Nephron progenitor cell (in vitro differentiated cells): Measurements from ENCODE around the gene NTM.

Experiments used
- DNase-seq: peaks from one replicate; pipeline ENCODE4 v3.0.0; 2021
- H3K27ac Mint-ChIP-seq: 2 replicates; pipeline ENCODE4 v1.8.0; 2021; ENCODE audit warnings: mild to moderate bottlenecking, moderate library complexity, mixed read lengths
- H3K27me3 Mint-ChIP-seq: 2 replicates; pipeline ENCODE4 v1.8.0; 2021; ENCODE audit warnings: mild to moderate bottlenecking, low read depth, mixed read lengths; ENCODE audit not compliant: poor library complexity
- H3K36me3 Mint-ChIP-seq: 2 replicates; pipeline ENCODE4 v1.8.0; 2021; ENCODE audit warnings: low read depth, mixed read lengths
- H3K4me1 Mint-ChIP-seq: 2 replicates; pipeline ENCODE4 v1.8.0; 2021; ENCODE audit warnings: mixed read lengths
- H3K4me3 Mint-ChIP-seq: 2 replicates; pipeline ENCODE4 v1.8.0; 2021; ENCODE audit warnings: mild to moderate bottlenecking, moderate library complexity, mixed read lengths
- H3K9me3 Mint-ChIP-seq: 2 replicates; pipeline ENCODE4 v1.8.0; 2021; ENCODE audit warnings: mild to moderate bottlenecking, moderate library complexity, mixed read lengths
- TF ChIP-seq, protein P1 (sequence below): fragments of 200-600 bp; sonication (generic); IDR thresholded peaks from 2 replicates; pipeline ENCODE4 v1.5.0; 2021; ENCODE audit warnings: antibody characterized with exemption

NTM gene

DNA sequence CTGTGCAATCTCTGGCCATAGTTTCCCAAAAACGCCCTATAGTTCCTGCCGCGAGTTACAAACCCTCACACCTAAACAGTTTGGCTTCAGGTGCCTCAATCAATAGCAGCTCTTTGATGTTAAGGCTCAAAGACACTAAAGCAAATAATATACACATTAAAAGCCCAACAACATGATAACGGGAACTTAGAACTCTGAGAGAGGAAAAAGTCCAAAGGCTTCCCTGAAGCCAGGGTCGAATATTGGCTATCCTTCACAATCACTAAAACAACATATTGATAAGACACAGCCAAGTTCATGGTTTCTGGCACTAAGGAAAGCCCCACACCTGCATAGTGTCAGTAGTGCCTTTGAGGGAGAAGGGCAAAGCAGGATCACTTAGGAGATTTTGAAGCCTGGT is 54.9 kb downstream of the NTM start:
- peaks cover 13% of the 10 kb centered on the region for H3K27me3 Mint-ChIP-seq

GRCh38 chr11:131428853-131429252 is 58.4 kb downstream of the NTM start:
- no peaks in the 10 kb centered on the region for H3K36me3 Mint-ChIP-seq
- no peak overlapping the region for H3K4me3 Mint-ChIP-seq
- peaks cover 6% of the 10 kb centered on the region for H3K27me3 Mint-ChIP-seq
- TF ChIP-seq, protein P1, sequence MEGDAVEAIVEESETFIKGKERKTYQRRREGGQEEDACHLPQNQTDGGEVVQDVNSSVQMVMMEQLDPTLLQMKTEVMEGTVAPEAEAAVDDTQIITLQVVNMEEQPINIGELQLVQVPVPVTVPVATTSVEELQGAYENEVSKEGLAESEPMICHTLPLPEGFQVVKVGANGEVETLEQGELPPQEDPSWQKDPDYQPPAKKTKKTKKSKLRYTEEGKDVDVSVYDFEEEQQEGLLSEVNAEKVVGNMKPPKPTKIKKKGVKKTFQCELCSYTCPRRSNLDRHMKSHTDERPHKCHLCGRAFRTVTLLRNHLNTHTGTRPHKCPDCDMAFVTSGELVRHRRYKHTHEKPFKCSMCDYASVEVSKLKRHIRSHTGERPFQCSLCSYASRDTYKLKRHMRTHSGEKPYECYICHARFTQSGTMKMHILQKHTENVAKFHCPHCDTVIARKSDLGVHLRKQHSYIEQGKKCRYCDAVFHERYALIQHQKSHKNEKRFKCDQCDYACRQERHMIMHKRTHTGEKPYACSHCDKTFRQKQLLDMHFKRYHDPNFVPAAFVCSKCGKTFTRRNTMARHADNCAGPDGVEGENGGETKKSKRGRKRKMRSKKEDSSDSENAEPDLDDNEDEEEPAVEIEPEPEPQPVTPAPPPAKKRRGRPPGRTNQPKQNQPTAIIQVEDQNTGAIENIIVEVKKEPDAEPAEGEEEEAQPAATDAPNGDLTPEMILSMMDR: no peak
- H3K9me3 Mint-ChIP-seq: peaks cover 9% of the 10 kb centered on the region
- no peak for DNase-seq
- H3K27ac Mint-ChIP-seq: no peak overlapping the region
- peaks cover 42% of the 10 kb centered on the region for H3K4me1 Mint-ChIP-seq

More for the DNA sequence above, 54.9 kb downstream of the NTM start:
- no peak overlapping the region for H3K4me3 Mint-ChIP-seq
- no peaks in the 10 kb centered on the region for H3K36me3 Mint-ChIP-seq
- no peak overlapping the region for H3K27ac Mint-ChIP-seq
- H3K4me1 Mint-ChIP-seq: peaks cover 59% of the 10 kb centered on the region
- H3K9me3 Mint-ChIP-seq: no peaks in the 10 kb centered on the region
- DNase-seq: no peak
- TF ChIP-seq, protein P1: no peak

DNA sequence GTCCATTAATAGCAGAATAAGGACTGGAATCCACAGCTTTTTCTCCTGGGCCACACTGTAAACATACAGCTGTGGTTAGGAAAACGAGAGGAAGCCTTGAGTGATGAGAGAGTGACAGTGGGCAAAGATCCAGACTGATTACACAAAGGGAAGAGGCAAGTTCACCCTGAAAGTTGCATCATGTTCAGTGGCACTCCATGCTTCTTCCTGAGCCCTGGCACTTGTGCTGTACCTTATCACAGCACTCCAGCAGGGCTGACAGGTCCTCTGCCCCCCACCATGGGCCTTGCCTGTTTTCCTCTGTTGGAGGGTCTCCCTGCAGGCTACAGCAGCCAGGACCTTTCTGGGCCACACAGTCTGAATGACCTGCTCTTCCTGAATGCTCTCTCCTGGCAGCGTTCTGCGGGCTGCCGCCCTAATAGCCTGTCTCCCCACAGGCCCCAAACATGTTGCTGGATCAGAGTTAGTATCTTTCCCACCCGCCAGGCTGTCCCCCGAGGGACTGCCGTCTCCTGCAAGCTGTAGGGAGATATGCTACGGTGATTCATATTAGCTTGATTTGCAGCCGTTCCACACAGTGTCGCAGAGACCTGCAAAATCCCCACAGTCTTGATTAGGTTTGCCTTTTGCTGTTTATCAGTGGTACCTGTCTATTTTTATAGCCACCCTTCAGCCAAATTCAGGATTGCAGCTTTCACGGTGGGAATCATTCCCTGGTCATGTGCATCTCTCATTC is 60.2 kb downstream of the NTM start:
- H3K36me3 Mint-ChIP-seq: no peaks in the 10 kb centered on the region
- DNase-seq: no peak
- H3K27ac Mint-ChIP-seq: no peak overlapping the region
- H3K4me1 Mint-ChIP-seq: peaks cover 33% of the 10 kb centered on the region
- no peak overlapping the region for H3K4me3 Mint-ChIP-seq
- peaks cover 9% of the 10 kb centered on the region for H3K27me3 Mint-ChIP-seq
- TF ChIP-seq, protein P1: no peak
- H3K9me3 Mint-ChIP-seq: peaks cover 25% of the 10 kb centered on the region

GRCh38 chr11:131441051-131441810 is 70.8 kb downstream of the NTM start:
- H3K27me3 Mint-ChIP-seq: peaks cover 12% of the 10 kb centered on the region
- TF ChIP-seq, protein P1: no peak
- H3K4me1 Mint-ChIP-seq: peaks cover 6% of the 10 kb centered on the region
- peaks cover 44% of the 10 kb centered on the region for H3K9me3 Mint-ChIP-seq
- H3K36me3 Mint-ChIP-seq: peaks cover 8% of the 10 kb centered on the region
- no peak overlapping the region for H3K4me3 Mint-ChIP-seq
- no peak overlapping the region for H3K27ac Mint-ChIP-seq
- no peak for DNase-seq

DNA sequence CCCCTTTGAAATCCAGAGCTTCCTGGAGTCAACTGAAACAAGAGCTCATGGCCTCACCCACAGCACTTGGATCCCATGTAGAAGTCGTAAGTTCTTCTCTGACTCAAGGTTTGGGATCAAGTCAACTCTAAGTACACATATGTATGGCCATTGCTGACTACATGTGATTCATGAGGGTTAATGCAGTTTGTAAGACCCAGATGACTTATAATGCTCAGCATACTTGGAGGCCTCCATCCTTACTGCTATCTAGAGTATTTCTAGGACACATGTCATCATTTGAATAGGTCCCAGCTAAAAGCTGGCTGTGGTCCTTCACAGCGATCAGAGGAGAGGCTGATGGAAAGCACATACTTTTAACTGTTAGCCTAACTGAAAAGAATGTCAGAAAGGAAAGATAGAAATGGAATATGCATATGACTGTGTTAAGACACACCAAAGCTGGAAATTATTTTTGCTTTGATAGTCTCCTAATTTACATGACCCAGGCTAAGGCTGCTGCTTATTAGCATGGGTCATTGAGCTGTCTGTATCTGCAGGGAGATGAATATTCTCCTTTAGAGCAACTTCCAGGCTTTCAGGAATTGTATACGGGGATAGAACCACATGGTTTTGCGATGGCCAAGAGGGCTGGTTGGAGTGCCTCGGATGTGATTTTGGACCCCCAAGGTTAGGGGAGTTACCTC is 76.3 kb downstream of the NTM start:
- Mint-ChIP-seq H3K9me3 (no peaks in the 10 kb centered on the region), H3K27me3 (peaks cover 11% of the 10 kb centered on the region), H3K36me3 (no peaks in the 10 kb centered on the region), H3K27ac (no peak overlapping the region), H3K4me1 (peaks cover 27% of the 10 kb centered on the region), H3K4me3 (no peak overlapping the region)
- TF ChIP-seq, protein P1: no peak
- no peak for DNase-seq
